H1 (cell line): ENCODE results near the gene AHSG. TPM values are rescaled to one million over a fixed set of nuclear protein-coding genes. Genes with fewer than 3 reads are reported as not detected.

ENCODE experiments used
- CREB1 ChIP-seq: IDR thresholded peaks from 2 replicates; pipeline ENCODE4 v1.6.1; 2012; ENCODE audit warnings: inconsistent platforms
- EGR1 ChIP-seq: IDR thresholded peaks from 2 replicates; pipeline ENCODE4 v1.6.1; 2011; ENCODE audit warnings: low read depth, low read length, borderline replicate concordance
- SIN3A ChIP-seq, 2 experiments: IDR thresholded peaks in 1 of 2; conservative IDR thresholded peaks in 1 of 2; 2 replicates each; pipeline ENCODE4 v1.6.1; 2011 to 2012; ENCODE audit warnings: low read length in 2 of 2, improper control_type of control experiment in 1 of 2, low read depth in 1 of 2, mild to moderate bottlenecking in 1 of 2
- SRF ChIP-seq: IDR thresholded peaks from 2 replicates; pipeline ENCODE4 v1.6.1; 2011; ENCODE audit warnings: mild to moderate bottlenecking, low read depth, low read length, moderate library complexity
- TCF12 ChIP-seq: IDR thresholded peaks from 2 replicates; pipeline ENCODE4 v1.6.1; 2011; ENCODE audit warnings: low read depth, mild to moderate bottlenecking, low read length
- TEAD4 ChIP-seq: IDR thresholded peaks from 2 replicates; pipeline ENCODE4 v1.6.1; 2012; ENCODE audit warnings: low read depth, low read length, inconsistent platforms, mixed read lengths
- YY1 ChIP-seq: IDR thresholded peaks from 2 replicates; pipeline ENCODE4 v1.6.1; 2011; ENCODE audit warnings: low read depth, mild to moderate bottlenecking, low read length
- polyA plus RNA-seq, 7 experiments: library from polyadenylated mRNA; depleted of rRNA in 3 of 7; stranded (reverse) in 5 of 7; unstranded in 2 of 7; fragments of >200 nt in 5 of 7; fragments of 200-250 nt in 2 of 7; gene quantifications; 1 replicate in 5 of 7; 2 replicates in 1 of 7; 4 replicates in 1 of 7; pipeline versions ENCODE4 v1.2.1 to v1.2.3, GENCODE V29; 2011 to 2013; ENCODE audit warnings: missing spikeins in 2 of 7, mixed read lengths in 2 of 7
- total RNA-seq: library from RNA; stranded (reverse); fragmentation: NEBNext Ultra II Directional; extraction: Animal tissue kit (Norgen Biotek cat#: 25700); gene quantifications from 2 replicates; pipeline ENCODE4 v1.2.1, GENCODE V29; 2021
- TF ChIP-seq, protein P1 (sequence below): fragments of 300-600 bp; sonication (generic); IDR thresholded peaks from 2 replicates; pipeline ENCODE4 v1.7.1; 2012; ENCODE audit warnings: low read length, moderate library complexity, mild to moderate bottlenecking, inconsistent platforms; ENCODE audit not compliant: insufficient replicate concordance

AHSG gene
- total and polyA plus RNA-seq, 2 of the 8 experiments (the other 6 are each of a cell fraction or from before 2014, with no cell fraction given), result 0.68 to 0.78 TPM

DNA sequence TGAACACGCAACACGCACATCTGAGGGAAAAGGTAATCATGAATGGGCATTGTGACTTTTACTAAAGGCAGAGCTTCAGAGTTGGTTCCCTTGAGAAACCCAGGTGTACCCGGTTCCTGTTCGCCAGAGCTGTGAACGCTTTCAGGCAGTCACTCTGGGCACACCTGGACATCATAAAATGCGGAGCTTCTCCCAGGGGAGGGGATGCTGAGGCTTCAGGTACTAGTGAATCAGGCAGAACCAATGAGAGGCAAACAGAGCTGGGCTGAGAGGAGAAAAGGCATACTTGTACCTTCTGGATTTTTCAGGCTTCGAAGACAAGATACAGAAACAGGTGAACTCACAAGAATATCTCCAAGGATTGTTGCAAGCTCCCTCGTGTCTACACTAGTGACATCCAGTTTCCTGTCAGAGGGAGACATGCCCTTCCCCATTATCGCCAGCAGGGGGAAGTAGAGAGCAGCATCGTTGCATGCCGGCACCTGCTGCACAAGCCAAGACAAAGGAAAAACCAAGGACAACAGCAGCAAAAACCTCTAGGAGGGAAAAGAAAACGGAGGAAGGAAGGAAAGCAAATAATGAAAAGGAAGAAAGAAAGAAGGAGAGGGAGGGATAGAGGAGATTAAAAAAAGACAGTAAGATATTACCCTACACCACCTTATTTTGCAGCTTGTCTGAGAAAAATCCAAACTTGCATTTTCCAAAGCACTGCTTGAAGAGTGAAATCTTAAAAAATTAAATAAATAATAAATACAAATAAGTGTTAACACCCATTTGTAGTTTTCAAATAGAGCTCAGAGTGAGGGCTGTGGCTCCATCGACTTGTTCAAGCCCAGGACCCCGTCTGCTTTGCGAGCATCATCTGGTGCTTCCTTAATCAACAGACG, 2.0 kb downstream of the AHSG start (continued):
- TF ChIP-seq, protein P1, sequence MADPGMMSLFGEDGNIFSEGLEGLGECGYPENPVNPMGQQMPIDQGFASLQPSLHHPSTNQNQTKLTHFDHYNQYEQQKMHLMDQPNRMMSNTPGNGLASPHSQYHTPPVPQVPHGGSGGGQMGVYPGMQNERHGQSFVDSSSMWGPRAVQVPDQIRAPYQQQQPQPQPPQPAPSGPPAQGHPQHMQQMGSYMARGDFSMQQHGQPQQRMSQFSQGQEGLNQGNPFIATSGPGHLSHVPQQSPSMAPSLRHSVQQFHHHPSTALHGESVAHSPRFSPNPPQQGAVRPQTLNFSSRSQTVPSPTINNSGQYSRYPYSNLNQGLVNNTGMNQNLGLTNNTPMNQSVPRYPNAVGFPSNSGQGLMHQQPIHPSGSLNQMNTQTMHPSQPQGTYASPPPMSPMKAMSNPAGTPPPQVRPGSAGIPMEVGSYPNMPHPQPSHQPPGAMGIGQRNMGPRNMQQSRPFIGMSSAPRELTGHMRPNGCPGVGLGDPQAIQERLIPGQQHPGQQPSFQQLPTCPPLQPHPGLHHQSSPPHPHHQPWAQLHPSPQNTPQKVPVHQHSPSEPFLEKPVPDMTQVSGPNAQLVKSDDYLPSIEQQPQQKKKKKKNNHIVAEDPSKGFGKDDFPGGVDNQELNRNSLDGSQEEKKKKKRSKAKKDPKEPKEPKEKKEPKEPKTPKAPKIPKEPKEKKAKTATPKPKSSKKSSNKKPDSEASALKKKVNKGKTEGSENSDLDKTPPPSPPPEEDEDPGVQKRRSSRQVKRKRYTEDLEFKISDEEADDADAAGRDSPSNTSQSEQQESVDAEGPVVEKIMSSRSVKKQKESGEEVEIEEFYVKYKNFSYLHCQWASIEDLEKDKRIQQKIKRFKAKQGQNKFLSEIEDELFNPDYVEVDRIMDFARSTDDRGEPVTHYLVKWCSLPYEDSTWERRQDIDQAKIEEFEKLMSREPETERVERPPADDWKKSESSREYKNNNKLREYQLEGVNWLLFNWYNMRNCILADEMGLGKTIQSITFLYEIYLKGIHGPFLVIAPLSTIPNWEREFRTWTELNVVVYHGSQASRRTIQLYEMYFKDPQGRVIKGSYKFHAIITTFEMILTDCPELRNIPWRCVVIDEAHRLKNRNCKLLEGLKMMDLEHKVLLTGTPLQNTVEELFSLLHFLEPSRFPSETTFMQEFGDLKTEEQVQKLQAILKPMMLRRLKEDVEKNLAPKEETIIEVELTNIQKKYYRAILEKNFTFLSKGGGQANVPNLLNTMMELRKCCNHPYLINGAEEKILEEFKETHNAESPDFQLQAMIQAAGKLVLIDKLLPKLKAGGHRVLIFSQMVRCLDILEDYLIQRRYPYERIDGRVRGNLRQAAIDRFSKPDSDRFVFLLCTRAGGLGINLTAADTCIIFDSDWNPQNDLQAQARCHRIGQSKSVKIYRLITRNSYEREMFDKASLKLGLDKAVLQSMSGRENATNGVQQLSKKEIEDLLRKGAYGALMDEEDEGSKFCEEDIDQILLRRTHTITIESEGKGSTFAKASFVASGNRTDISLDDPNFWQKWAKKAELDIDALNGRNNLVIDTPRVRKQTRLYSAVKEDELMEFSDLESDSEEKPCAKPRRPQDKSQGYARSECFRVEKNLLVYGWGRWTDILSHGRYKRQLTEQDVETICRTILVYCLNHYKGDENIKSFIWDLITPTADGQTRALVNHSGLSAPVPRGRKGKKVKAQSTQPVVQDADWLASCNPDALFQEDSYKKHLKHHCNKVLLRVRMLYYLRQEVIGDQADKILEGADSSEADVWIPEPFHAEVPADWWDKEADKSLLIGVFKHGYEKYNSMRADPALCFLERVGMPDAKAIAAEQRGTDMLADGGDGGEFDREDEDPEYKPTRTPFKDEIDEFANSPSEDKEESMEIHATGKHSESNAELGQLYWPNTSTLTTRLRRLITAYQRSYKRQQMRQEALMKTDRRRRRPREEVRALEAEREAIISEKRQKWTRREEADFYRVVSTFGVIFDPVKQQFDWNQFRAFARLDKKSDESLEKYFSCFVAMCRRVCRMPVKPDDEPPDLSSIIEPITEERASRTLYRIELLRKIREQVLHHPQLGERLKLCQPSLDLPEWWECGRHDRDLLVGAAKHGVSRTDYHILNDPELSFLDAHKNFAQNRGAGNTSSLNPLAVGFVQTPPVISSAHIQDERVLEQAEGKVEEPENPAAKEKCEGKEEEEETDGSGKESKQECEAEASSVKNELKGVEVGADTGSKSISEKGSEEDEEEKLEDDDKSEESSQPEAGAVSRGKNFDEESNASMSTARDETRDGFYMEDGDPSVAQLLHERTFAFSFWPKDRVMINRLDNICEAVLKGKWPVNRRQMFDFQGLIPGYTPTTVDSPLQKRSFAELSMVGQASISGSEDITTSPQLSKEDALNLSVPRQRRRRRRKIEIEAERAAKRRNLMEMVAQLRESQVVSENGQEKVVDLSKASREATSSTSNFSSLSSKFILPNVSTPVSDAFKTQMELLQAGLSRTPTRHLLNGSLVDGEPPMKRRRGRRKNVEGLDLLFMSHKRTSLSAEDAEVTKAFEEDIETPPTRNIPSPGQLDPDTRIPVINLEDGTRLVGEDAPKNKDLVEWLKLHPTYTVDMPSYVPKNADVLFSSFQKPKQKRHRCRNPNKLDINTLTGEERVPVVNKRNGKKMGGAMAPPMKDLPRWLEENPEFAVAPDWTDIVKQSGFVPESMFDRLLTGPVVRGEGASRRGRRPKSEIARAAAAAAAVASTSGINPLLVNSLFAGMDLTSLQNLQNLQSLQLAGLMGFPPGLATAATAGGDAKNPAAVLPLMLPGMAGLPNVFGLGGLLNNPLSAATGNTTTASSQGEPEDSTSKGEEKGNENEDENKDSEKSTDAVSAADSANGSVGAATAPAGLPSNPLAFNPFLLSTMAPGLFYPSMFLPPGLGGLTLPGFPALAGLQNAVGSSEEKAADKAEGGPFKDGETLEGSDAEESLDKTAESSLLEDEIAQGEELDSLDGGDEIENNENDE, result no peak
- TF ChIP-seq YY1, result 0 out of 2 replicates have a peak, but pooled peaks have one; percentile 29
- no peak for TF ChIP-seq EGR1
- TF ChIP-seq TCF12, result 0 out of 2 replicates have a peak, but pooled peaks have one; percentile 49
- 0 out of 2 replicates have a peak, but pooled peaks have one; percentile 13 for TF ChIP-seq CREB1
- TF ChIP-seq SIN3A (conservative IDR thresholded peaks at IDR 0.05 in 1 of 2, IDR thresholded peaks at IDR 0.05 in 1 of 2; ENCODE audit: low read depth in 1 of 2, low read length in 2 of 2), result 0 out of 4 replicates have a peak, but pooled peaks of 1 of the 2 experiments have one; percentile 65
- peak; percentile 80 for TF ChIP-seq TEAD4
- no peak for TF ChIP-seq SRF
